WTC11 (cell line): ENCODE results near the gene SLC44A1. TPM values are rescaled to one million over a fixed set of nuclear protein-coding genes. Genes with fewer than 3 reads are reported as not detected.

Experiments
- ATAC-seq: fragments of 200-7000 bp; cut with Tn5 transposase; 2 replicates; pipeline ENCODE4 v1.10.0; 2021; ENCODE audit warnings: mild to moderate bottlenecking, moderate library complexity
- CTCF ChIA-PET: fragments of 300-600 bp; sonication (Branson Sonifier 250); formaldehyde crosslinking; loops from one replicate; lab custom pipeline; 2021; ENCODE audit warnings: antibody characterized with exemption; lab: Charles Lee
- POLR2A ChIA-PET: fragments of 350-600 bp; sonication (Branson Sonifier 250); formaldehyde crosslinking; loops from one replicate; lab custom pipeline; 2021; ENCODE audit warnings: antibody characterized with exemption; lab: Charles Lee
- DNase-seq: peaks from one replicate; pipeline ENCODE4 v3.0.0; 2021; ENCODE audit warnings: low spot score
- H3K27ac Mint-ChIP-seq: 2 replicates; pipeline ENCODE4 v1.8.0; 2021; ENCODE audit warnings: mixed read lengths
- H3K27me3 Mint-ChIP-seq: 2 replicates; pipeline ENCODE4 v1.8.0; 2021; ENCODE audit warnings: low read depth, mild to moderate bottlenecking, moderate library complexity, mixed read lengths
- H3K36me3 Mint-ChIP-seq: 2 replicates; pipeline ENCODE4 v1.8.0; 2021; ENCODE audit warnings: mixed read lengths
- H3K4me1 Mint-ChIP-seq: 2 replicates; pipeline ENCODE4 v1.8.0; 2022; ENCODE audit warnings: mixed read lengths
- H3K4me3 Mint-ChIP-seq: 2 replicates; pipeline ENCODE4 v1.8.0; 2021; ENCODE audit warnings: mild to moderate bottlenecking, moderate library complexity, mixed read lengths
- H3K9me3 Mint-ChIP-seq: 2 replicates; pipeline ENCODE4 v1.8.0; 2021; ENCODE audit warnings: mixed read lengths
- CREM ChIP-seq: sonication (generic); formaldehyde crosslinking; IDR thresholded peaks from 2 replicates; pipeline ENCODE4 v1.8.1; 2022; ENCODE audit warnings: mild to moderate bottlenecking, missing genetic modification reagents, moderate library complexity
- ELF4 ChIP-seq: sonication (generic); formaldehyde crosslinking; IDR thresholded peaks from 2 replicates; pipeline ENCODE4 v1.8.1; 2022; ENCODE audit warnings: low read depth, mild to moderate bottlenecking, moderate library complexity, missing genetic modification reagents
- EMX1 ChIP-seq: fragments of 250-450 bp; sonication (Bioruptor Pico); IDR thresholded peaks from 2 replicates; pipeline ENCODE4 v1.8.0; 2021; ENCODE audit warnings: mild to moderate bottlenecking
- GTF2I ChIP-seq: fragments of 250-450 bp; sonication (Bioruptor Pico); conservative IDR thresholded peaks from 2 replicates; pipeline ENCODE4 v1.4.0; 2021; ENCODE audit warnings: mild to moderate bottlenecking
- IRF2 ChIP-seq: sonication (generic); formaldehyde crosslinking; IDR thresholded peaks from 2 replicates; pipeline ENCODE4 v1.8.0; 2022; ENCODE audit warnings: low read depth, missing genetic modification reagents, borderline replicate concordance
- JAZF1 ChIP-seq: fragments of 250-450 bp; sonication (Bioruptor Pico); IDR thresholded peaks from 2 replicates; pipeline ENCODE4 v1.9.0; 2021; ENCODE audit warnings: moderate library complexity, mild to moderate bottlenecking, inconsistent platforms
- MYBL2 ChIP-seq: sonication (generic); formaldehyde crosslinking; IDR thresholded peaks from 2 replicates; pipeline ENCODE4 v1.8.1; 2023; ENCODE audit warnings: mild to moderate bottlenecking, moderate library complexity, missing genetic modification reagents
- NFYB ChIP-seq: sonication (generic); formaldehyde crosslinking; conservative IDR thresholded peaks from 2 replicates; pipeline ENCODE4 v1.8.0; 2022; ENCODE audit warnings: low read depth, missing genetic modification reagents
- OVOL2 ChIP-seq: fragments of 250-450 bp; sonication (Bioruptor Pico); IDR thresholded peaks from 2 replicates; pipeline ENCODE4 v1.9.0; 2021; ENCODE audit warnings: mild to moderate bottlenecking, borderline replicate concordance
- SMAD3 ChIP-seq: sonication (generic); formaldehyde crosslinking; IDR thresholded peaks from 2 replicates; pipeline ENCODE4 v1.8.0; 2022; ENCODE audit warnings: missing genetic modification reagents, mild to moderate bottlenecking, borderline replicate concordance
- TCF7 ChIP-seq: sonication (generic); formaldehyde crosslinking; IDR thresholded peaks from 2 replicates; pipeline ENCODE4 v1.8.0; 2022; ENCODE audit warnings: mild to moderate bottlenecking, low read depth, missing genetic modification reagents, moderate library complexity
- ZNF263 ChIP-seq: sonication (generic); formaldehyde crosslinking; IDR thresholded peaks from 2 replicates; pipeline ENCODE4 v1.8.1; 2022; ENCODE audit warnings: low read depth, mild to moderate bottlenecking, moderate library complexity, missing genetic modification reagents
- ZNF423 ChIP-seq: fragments of 250-450 bp; sonication (Bioruptor Pico); IDR thresholded peaks from 2 replicates; pipeline ENCODE4 v2.1.2; 2022; ENCODE audit warnings: mild to moderate bottlenecking, moderate library complexity
- total RNA-seq: library from RNA; stranded (reverse); gene quantifications from 3 replicates; pipeline ENCODE4 v1.2.3, GENCODE V29; 2021
- TF ChIP-seq, protein P1 (sequence below): sonication (generic); formaldehyde crosslinking; IDR thresholded peaks from 2 replicates; pipeline ENCODE4 v1.8.1; 2022; ENCODE audit warnings: mild to moderate bottlenecking, missing genetic modification reagents, moderate library complexity, borderline replicate concordance
- TF ChIP-seq, protein P2 (sequence below): sonication (generic); formaldehyde crosslinking; IDR thresholded peaks from 2 replicates; pipeline ENCODE4 v1.8.1; 2023; ENCODE audit warnings: mild to moderate bottlenecking, missing genetic modification reagents
- TF ChIP-seq, protein P3 (sequence below): sonication (generic); formaldehyde crosslinking; IDR thresholded peaks from 2 replicates; pipeline ENCODE4 v1.8.1; 2023; ENCODE audit warnings: mild to moderate bottlenecking, missing genetic modification reagents
- TF ChIP-seq, protein P4 (sequence below): sonication (generic); formaldehyde crosslinking; IDR thresholded peaks from 2 replicates; pipeline ENCODE4 v1.8.1; 2022; ENCODE audit warnings: mild to moderate bottlenecking, moderate library complexity, missing genetic modification reagents
- TF ChIP-seq, protein P5 (sequence below): sonication (generic); formaldehyde crosslinking; IDR thresholded peaks from 2 replicates; pipeline ENCODE4 v1.8.1; 2023; ENCODE audit warnings: mild to moderate bottlenecking, moderate library complexity, missing genetic modification reagents
- TF ChIP-seq, protein P6 (sequence below): sonication (generic); formaldehyde crosslinking; IDR thresholded peaks from 2 replicates; pipeline ENCODE4 v1.8.0; 2022; ENCODE audit warnings: missing genetic modification reagents
- TF ChIP-seq, protein P7 (sequence below): fragments of 250-450 bp; sonication (Bioruptor Pico); conservative IDR thresholded peaks from 2 replicates; pipeline ENCODE4 v1.9.0; 2021; ENCODE audit warnings: mild to moderate bottlenecking
- TF ChIP-seq, protein P8 (sequence below): sonication (generic); formaldehyde crosslinking; IDR thresholded peaks from 2 replicates; pipeline ENCODE4 v1.8.0; 2023; ENCODE audit warnings: missing genetic modification reagents

SLC44A1 gene
- total RNA-seq, 1 experiment from 2014 or later: 48.9 TPM

DNA sequence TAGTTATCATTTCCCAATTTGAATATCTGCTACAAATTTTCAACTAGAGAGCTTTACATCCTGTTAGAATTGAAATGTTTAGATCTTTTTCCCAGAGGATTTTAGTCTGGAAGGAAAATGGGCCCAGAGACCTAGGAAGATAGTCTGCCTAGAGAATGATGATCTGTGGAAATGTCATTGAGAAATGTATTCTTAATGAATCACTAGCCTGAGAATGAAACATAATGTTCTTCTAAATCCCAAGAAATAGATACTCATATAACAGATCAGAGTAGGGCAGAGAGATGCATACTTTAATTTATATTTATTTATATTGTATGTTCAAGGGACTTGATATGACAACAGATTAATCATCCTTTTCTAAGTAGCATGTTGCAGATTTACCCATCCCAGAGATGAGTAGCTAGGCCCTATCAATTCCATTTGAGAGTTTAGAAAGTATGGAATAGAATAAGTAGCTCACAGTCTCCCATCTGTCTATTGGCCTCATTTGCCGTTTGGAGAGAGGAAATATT, 25.1 kb upstream of the SLC44A1 start (continued):
- TF ChIP-seq, protein P1, sequence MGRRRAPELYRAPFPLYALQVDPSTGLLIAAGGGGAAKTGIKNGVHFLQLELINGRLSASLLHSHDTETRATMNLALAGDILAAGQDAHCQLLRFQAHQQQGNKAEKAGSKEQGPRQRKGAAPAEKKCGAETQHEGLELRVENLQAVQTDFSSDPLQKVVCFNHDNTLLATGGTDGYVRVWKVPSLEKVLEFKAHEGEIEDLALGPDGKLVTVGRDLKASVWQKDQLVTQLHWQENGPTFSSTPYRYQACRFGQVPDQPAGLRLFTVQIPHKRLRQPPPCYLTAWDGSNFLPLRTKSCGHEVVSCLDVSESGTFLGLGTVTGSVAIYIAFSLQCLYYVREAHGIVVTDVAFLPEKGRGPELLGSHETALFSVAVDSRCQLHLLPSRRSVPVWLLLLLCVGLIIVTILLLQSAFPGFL (CRISPR knock-in tag): no peak
- TF ChIP-seq, protein P2, sequence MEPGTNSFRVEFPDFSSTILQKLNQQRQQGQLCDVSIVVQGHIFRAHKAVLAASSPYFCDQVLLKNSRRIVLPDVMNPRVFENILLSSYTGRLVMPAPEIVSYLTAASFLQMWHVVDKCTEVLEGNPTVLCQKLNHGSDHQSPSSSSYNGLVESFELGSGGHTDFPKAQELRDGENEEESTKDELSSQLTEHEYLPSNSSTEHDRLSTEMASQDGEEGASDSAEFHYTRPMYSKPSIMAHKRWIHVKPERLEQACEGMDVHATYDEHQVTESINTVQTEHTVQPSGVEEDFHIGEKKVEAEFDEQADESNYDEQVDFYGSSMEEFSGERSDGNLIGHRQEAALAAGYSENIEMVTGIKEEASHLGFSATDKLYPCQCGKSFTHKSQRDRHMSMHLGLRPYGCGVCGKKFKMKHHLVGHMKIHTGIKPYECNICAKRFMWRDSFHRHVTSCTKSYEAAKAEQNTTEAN (CRISPR knock-in tag): no peak
- no peak for TF ChIP-seq OVOL2 (CRISPR knock-in tag)
- TF ChIP-seq ELF4: no peak
- no peak for TF ChIP-seq CREM (CRISPR knock-in tag)
- no peak for TF ChIP-seq ZNF263 (CRISPR knock-in tag)
- no peak for TF ChIP-seq ZNF423 (CRISPR knock-in tag)
- TF ChIP-seq, protein P3, sequence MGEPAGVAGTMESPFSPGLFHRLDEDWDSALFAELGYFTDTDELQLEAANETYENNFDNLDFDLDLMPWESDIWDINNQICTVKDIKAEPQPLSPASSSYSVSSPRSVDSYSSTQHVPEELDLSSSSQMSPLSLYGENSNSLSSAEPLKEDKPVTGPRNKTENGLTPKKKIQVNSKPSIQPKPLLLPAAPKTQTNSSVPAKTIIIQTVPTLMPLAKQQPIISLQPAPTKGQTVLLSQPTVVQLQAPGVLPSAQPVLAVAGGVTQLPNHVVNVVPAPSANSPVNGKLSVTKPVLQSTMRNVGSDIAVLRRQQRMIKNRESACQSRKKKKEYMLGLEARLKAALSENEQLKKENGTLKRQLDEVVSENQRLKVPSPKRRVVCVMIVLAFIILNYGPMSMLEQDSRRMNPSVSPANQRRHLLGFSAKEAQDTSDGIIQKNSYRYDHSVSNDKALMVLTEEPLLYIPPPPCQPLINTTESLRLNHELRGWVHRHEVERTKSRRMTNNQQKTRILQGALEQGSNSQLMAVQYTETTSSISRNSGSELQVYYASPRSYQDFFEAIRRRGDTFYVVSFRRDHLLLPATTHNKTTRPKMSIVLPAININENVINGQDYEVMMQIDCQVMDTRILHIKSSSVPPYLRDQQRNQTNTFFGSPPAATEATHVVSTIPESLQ: no peak
- no peak for TF ChIP-seq TCF7 (CRISPR knock-in tag)
- no peak for TF ChIP-seq NFYB (CRISPR knock-in tag)
- TF ChIP-seq SMAD3 (CRISPR knock-in tag): no peak
- no peak for TF ChIP-seq EMX1 (CRISPR knock-in tag)
- TF ChIP-seq GTF2I (CRISPR knock-in tag): no peak

DNA sequence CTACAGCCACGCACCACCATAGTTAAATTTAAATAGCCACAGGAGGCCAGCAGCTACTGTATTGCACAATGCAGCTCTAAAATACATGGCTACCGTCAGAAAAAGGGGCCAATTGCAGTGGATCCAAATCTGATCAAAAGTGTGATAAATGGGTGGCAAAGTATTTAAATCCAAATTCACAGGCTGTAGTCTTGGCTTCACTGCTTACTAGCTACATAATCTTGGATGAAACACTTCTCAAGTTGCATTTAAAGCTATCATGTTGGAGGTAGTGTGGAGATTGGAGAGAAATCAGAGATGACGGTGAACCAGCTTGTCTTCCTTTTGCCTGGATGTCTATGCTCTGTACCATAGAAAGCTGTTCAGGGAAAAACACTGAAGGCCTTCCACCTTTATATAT, 24.0 kb upstream of the SLC44A1 start:
- peaks cover 2% of the 10 kb centered on the region; the same call in 1 of the 2 replicates for H3K27me3 Mint-ChIP-seq
- no peak overlapping the region for H3K4me3 Mint-ChIP-seq
- H3K4me1 Mint-ChIP-seq: peaks cover 14% of the 10 kb centered on the region
- peaks cover 27% of the 10 kb centered on the region for H3K36me3 Mint-ChIP-seq
- POLR2A ChIA-PET: interaction anchor here (0.6 to 1.2 kb wide), 2 partner anchors 20 to 25 kb away, joined by 4 read pairs; partner anchors contain the start of gene SLC44A1
- no peak for ATAC-seq
- H3K27ac Mint-ChIP-seq: no peak overlapping the region
- DNase-seq: no peak
- peaks cover 29% of the 10 kb centered on the region for H3K9me3 Mint-ChIP-seq
- CTCF ChIA-PET: interaction anchor here (1.3 kb wide), 1 partner anchor 357 kb away, joined by 3 read pairs; no protein-coding TSS in a partner anchor
- TF ChIP-seq, protein P4, sequence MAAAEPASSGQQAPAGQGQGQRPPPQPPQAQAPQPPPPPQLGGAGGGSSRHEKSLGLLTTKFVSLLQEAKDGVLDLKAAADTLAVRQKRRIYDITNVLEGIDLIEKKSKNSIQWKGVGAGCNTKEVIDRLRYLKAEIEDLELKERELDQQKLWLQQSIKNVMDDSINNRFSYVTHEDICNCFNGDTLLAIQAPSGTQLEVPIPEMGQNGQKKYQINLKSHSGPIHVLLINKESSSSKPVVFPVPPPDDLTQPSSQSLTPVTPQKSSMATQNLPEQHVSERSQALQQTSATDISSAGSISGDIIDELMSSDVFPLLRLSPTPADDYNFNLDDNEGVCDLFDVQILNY (CRISPR knock-in tag): no peak
- TF ChIP-seq IRF2 (CRISPR knock-in tag): no peak
- TF ChIP-seq, protein P5, sequence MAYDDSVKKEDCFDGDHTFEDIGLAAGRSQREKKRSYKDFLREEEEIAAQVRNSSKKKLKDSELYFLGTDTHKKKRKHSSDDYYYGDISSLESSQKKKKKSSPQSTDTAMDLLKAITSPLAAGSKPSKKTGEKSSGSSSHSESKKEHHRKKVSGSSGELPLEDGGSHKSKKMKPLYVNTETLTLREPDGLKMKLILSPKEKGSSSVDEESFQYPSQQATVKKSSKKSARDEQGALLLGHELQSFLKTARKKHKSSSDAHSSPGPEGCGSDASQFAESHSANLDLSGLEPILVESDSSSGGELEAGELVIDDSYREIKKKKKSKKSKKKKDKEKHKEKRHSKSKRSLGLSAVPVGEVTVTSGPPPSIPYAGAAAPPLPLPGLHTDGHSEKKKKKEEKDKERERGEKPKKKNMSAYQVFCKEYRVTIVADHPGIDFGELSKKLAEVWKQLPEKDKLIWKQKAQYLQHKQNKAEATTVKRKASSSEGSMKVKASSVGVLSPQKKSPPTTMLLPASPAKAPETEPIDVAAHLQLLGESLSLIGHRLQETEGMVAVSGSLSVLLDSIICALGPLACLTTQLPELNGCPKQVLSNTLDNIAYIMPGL: no peak
- TF ChIP-seq JAZF1 (CRISPR knock-in tag): no peak
- no peak for TF ChIP-seq MYBL2
- TF ChIP-seq, protein P6, sequence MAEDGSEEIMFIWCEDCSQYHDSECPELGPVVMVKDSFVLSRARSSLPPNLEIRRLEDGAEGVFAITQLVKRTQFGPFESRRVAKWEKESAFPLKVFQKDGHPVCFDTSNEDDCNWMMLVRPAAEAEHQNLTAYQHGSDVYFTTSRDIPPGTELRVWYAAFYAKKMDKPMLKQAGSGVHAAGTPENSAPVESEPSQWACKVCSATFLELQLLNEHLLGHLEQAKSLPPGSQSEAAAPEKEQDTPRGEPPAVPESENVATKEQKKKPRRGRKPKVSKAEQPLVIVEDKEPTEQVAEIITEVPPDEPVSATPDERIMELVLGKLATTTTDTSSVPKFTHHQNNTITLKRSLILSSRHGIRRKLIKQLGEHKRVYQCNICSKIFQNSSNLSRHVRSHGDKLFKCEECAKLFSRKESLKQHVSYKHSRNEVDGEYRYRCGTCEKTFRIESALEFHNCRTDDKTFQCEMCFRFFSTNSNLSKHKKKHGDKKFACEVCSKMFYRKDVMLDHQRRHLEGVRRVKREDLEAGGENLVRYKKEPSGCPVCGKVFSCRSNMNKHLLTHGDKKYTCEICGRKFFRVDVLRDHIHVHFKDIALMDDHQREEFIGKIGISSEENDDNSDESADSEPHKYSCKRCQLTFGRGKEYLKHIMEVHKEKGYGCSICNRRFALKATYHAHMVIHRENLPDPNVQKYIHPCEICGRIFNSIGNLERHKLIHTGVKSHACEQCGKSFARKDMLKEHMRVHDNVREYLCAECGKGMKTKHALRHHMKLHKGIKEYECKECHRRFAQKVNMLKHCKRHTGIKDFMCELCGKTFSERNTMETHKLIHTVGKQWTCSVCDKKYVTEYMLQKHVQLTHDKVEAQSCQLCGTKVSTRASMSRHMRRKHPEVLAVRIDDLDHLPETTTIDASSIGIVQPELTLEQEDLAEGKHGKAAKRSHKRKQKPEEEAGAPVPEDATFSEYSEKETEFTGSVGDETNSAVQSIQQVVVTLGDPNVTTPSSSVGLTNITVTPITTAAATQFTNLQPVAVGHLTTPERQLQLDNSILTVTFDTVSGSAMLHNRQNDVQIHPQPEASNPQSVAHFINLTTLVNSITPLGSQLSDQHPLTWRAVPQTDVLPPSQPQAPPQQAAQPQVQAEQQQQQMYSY (CRISPR knock-in tag): no peak
- TF ChIP-seq, protein P7, sequence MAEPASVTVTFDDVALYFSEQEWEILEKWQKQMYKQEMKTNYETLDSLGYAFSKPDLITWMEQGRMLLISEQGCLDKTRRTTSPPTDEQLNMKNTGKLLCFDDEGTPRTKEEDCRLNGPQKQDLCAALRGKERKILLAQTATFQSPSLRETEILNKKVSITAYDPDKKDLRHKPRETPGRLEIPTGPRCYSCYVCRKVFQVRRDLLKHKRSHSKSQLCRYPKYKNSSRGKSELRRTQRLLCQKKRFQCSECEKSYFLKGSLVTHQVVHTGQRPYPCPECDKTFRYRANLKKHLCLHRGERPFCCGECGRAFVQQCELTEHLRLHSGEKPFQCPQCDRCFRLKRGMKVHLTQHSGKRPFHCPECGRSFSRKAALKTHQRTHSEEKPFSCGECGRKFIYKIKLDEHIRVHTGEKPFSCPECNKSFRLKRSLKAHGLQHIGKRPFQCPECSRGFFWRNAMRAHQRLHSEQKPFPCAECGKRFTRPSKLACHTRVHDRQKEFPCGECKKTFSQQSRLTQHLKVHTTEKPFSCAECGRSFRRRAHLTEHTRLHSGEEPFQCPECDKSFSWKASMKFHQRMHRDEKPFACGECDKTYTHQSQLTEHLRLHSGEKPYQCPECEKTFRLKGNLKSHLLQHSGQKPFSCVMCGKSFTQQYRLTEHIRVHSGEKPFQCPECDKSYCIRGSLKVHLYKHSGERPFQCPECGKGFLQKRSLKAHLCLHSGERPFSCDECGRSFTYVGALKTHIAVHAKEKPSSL: no peak
- TF ChIP-seq, protein P8, sequence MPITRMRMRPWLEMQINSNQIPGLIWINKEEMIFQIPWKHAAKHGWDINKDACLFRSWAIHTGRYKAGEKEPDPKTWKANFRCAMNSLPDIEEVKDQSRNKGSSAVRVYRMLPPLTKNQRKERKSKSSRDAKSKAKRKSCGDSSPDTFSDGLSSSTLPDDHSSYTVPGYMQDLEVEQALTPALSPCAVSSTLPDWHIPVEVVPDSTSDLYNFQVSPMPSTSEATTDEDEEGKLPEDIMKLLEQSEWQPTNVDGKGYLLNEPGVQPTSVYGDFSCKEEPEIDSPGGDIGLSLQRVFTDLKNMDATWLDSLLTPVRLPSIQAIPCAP (CRISPR knock-in tag): no peak
- TF ChIP-seq, protein P1 (CRISPR knock-in tag): no peak
